NCI-H2081 treated with DMSO at 0.1 percent for 48 hours (cell line): Measurements from ENCODE around the gene CDH4.

ENCODE experiments used
- DNase-seq: peaks from one replicate; lab custom pipeline; 2025; lab: John Stamatoyannopoulos, UW

The CDH4 gene

DNA sequence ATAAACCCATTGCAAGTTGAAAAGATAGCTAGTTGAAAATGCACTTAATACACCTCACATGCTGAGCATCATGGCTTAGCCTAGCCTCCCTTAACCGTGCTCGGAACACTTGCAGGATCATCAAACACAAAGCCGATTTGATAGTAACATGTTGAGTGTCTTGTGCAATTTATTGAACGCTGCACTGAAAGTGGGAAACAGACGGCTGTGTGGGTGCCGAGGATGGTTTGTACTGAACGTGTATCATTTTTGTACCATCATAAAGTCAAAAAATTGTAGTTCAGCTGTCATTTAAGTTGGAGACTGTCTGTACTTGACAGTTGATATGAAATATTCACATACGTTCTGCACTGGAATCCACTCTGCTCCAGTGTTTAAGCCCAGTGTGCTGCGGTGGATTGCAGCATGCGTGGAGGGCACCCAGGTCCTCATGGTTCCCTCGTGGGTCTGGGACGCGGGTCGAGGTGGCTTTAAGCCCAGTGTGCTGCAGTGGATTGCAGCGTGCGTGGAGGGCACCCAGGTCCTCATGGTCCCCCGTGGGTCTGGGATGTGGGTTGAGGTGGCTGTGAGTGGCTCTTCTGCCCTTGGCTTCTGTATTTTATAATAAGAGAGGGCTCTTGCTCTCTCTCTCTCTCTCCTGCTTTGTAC lies 77.0 kb downstream of the CDH4 start:
- no peak for DNase-seq

DNA sequence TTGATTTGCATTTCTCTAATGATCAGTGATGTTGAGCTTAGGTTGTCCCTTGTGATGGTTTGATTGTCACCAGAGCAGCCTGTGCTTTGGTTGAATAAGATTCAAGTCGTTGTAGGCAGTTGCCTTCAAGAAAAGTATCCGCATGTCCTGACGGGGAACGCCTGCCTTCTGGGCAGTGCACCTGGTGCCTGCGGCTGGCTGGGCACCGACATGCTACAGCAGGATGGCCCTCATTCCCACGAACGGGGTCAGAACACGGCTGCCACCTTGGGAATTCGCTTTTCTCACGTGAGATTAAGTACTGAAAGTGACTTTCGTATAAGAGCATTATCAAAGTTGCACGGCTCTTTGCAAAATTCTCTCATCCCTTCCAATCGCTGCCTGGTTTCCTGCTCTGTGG lies 78.4 kb downstream of the CDH4 start:
- no peak for DNase-seq

DNA sequence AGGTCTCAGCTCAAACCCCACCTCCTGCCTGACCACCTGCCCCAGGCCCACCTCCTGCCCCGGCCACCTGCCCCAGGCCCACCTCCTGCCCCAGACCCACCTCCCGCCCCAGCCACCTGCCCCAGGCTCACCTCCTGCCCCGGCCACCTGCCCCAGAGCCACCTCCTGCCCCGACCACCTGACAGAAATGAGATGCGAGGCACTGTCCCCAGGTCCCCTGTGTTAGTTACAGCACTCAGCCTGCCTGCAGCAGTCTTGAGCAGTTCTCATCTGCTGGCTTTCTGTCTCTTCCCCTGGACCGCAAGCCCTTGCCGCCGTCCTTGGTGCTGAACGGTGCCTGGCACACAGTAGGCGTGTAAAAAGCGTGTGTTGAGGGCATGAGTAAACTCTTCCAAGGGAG lies 79.5 kb downstream of the CDH4 start:
- no peak for DNase-seq

DNA sequence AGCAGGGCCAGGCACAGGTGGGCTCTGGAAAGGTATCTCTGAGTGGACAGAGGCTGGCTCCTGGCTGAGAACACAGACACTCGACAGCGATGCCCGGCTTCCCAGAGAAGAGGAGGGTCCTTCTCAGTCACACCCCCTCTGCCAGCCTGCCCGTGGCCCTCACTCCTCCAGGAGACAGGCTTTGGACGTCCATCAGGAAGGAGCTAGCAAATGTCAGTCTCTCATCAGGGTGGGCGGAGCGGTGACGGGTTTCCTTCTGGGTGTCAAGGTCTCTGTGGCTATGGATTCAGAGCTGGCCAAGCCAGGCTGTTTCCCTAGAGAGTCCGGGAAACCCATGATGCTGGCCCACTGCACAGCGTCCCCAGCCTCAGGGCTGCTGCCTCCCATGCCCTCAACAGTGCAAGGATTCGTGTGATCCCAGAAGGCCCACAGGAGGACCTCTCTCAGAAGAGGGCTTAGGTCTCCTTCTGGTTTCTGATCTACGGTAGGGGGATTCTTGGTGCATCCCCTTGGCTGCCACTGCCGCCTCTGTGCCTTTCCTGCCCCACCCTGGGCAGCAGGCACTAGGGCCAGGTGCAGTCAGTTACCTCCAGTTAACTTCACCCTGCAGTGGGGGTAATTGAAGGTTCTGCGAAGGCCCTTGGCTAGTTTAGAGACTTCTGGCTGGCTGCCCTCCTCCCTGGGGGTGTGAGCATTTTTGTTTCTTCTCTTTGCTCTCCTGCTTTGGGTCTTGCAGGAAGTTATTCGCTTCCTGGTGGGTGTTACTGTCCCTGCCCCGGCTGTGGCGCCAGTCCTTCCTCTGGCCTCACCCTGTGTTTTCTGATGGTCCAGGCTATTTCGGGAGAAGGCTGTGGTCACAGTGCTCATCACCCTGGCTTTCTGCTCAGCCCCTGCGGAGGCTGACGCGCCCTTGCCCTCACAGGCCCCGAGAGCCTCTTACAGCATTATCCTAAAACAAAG lies 80.2 kb downstream of the CDH4 start:
- no peak for DNase-seq

DNA sequence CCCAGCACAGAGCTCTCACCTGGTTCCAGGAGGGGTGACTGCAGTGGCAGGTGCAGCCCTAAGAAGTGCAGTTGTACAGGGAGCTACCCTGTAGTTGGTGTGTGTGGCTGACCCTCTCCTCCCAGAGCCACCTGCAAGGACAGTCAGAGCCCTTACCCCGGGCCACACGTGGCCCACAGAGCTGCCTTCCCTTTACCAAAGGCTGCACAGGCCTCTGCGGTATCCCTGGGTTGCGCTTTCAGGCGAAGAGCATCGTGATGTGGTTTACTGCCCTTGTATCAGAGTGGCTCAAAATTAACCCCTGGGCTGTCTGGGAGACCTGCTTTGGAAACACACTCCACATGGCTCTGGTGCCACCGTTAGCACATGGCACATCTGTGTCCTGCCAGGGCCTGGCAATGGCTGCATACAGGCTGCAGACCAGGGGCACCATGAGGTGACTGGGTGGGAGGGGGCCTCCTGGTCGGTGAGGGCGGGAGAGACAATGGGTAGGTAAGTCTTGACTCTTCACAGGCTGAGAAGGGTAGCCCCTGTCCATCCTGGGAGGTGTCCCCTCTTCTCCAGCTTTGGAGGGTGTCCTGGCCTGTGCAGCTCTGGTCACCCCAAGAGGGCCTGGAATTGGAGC lies 81.5 kb downstream of the CDH4 start:
- DNase-seq = no peak

DNA sequence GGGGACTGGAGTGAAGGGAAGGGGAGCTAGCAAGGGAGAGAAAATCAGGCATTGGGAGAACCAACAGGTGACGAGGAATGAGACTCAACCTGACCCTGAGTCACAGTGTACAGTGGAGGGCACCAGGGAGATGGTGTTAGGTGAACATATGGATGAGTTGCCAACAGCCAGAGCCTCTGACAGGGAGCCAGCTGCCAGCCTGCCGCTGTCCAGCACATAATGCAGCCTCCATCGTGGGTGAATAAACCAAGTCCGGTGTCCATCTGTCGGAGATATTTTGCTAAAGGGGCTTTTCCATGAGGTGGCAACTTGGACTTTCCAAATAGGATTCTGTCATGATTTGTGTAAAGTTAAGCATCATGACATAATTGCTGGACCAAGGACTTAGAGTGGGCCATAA lies 88.1 kb downstream of the CDH4 start:
- DNase-seq = no peak

DNA sequence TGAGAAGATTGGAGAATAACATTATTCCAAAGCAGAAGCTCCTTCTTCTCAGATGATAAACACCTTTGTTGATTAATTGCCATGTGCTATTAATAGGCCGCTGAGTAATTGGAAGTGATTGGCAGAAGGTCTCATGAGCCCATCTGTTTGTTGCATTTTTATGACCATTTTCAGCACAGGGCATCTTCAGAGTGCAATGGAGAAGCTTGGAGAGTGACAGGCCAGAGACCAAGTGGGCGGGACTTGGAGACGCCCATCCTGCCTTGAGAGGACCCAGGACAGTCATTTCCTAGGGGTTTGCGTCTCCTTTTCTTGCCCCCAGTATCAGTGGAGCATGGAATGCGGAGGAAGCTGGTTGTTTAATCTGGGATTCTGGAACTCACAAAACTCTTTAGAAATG lies 89.5 kb downstream of the CDH4 start:
- no peak for DNase-seq

DNA sequence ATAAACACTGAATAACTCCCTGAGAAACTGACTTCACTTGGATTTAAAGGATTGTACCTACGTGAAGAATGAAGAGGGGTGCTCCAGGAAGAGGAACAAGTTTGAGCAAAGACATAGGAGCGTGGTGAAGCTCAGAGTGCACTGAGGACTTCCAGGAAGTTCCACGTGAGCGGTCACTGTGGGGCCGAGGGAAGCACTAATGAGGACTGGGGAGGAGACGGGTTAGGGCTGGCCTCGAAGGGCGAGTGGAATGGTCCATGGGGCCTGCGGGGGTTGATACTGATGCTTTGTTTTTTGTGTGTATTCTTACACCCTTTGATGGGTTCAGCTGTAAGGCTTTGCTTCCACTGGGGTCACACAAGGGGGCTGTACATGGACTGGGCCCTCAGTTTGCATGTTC lies 91.9 kb downstream of the CDH4 start:
- no peak for DNase-seq

DNA sequence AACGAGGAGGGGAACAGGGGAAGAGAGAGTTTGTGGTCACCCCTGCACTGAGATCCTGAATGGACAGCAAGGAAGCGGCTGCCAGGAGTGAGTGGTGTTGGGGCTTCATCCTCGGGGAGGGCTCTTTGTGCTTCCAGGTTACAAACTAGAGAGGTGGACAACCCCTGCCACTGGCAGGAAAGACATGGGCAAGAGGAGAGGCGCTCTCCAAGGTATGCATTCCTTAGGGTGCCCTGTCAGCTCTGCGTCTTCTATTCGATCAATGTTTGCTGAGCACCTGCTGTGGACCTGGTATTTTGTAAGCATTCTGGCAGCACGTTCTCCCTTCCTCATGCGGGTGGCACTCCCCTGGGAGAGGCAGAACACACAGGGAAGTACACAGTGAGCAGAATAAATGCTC lies 93.6 kb downstream of the CDH4 start:
- DNase-seq = no peak

DNA sequence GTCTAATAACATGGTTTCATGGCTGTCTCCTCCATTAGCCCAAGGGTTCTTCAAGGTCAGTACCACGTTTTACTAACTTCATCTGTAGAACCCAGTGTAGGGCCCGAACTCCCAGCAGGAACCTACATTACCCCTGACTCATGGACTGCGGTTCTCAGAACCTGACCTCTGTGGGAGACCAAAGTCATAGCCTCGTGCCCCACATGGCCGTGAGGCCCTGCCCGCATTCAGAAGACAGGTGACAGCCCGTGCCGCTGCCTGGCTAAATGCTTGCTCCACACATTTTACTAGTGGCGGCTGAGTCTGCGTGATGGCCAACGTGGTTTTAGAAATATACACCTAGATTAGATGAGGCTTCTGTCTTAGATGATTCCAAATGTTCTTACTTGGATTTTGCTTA lies 94.9 kb downstream of the CDH4 start:
- DNase-seq = no peak

DNA sequence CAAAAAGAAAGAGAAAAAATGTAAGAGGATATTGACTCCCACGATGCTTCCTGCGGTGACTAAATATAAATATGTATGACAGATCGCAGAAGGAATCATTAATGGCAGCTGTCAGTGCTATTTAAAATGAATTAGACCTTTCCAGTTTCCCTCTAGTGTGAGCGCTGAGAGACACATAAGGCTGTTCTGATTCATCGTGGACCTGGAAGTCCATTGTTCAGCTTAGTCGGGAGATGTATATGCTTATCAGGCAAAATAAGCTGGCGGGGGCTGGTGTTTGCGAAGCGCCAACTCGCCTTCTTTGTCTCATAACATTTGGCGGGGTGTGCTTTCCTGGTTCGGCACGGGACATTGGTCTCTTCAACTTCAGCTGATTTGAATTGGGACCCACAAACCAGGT lies 95.4 kb downstream of the CDH4 start:
- no peak for DNase-seq

DNA sequence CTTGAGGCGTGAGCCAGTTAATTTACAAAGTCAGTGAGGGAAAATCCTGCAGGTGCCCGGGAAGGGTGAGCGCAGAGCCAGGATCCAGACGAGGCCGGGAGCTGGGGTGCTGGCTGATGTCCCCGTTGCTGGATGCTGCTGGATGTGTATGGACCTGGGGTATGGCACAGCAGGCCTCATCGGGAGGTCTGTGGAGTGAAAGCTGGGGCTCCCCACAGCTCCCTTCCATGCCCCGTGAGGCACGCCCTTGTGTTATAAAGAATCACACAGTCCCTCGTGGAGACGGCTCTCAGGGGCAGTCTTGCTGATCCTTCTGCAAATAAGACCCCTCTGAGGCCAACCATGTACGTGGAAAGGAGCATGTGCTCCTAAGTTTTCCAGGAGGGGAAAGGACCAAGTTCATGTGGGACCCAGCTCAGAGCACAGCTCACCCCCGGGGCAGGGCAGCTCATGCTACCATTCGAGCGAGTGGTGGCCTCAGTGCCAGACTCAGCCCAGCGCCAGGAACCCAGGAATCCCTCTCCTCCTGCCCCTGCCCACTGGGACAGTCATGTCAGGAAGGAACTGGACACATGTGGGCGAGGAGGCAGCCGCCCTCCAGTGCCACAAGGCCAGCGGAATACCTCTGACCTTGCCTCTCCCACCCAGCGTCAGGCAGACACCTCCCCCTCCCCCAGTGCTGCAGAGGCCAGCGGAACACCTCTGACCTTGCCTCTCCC lies 97.5 kb downstream of the CDH4 start:
- DNase-seq = no peak

DNA sequence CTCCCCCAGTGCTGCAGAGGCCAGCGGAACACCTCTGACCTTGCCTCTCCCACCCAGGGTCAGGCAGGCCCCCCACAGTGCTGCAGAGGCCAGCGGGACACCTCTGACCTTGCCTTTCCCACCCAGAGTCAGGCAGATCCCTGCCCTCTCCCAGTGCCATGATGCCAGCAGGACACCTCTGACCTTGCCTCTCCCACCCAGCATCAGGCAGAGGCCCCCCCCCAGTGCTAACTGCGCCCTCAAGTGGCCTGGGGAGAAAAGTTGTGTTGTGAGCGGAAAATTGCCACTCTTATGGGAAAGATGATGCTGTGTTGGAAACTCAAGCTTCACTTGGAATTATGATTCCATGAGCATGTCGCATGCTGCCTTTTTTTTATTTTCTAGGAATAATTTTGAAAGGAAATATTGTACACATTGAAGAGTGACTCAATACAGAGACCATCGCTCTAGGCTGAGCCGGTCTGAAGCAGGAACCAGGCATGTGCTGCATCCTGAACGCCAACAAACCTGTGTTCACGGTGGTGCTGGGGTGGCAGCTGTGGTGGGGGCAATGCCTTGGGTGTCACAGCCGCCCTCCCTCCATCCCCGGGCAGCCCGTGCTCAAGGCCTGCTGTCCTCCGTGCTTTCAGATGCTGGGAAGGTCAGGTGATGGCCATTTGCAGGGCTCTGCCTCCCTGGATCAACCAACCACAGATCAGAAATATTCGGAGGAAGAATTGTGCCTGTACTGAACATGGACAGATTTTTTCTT lies 98.6 kb downstream of the CDH4 start:
- no peak for DNase-seq

DNA sequence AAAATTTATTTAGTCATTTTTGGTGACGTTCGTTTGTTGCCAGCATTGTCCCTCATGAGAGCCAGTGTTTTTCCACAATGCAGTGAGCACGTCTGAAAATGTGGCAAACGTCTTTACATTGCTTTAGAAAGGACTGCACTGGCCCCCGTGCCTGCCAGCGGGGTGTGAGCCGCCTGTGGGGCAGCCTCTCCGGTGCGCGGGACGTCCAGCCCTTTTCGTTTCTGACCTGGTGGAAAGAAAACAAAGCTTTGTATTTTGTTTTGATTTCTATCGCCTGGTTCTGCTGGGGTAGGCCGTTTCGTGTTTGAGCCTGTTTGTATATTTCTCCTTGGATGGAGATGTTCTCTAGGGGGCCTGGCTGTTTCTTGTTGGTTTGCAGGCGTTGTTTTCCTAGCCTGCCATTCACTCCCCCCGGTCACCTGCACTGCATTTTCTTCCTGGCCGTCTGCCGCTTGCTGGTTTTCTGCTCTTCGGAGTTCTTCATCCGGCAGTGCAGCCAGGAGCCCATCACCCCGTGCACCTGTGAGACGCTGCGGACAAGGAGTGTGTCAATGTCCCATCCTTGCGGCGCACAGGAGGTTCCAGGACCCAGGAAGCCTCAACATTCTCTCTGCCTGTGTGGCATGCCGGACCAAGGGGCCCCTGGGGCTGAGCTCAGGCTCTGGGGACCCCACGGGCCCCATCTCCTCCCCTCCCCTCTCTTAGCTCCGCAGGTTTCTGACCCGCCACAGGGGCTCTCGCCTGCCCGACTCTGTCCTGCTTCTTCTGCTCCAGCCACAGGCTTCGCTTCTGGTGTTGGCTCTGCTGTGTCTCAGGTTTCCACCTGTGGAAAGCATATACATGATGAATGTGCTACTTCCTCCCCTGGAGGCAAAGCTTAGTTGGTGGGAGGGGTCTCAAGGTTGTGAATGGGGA lies 100.5 kb downstream of the CDH4 start:
- no peak for DNase-seq

DNA sequence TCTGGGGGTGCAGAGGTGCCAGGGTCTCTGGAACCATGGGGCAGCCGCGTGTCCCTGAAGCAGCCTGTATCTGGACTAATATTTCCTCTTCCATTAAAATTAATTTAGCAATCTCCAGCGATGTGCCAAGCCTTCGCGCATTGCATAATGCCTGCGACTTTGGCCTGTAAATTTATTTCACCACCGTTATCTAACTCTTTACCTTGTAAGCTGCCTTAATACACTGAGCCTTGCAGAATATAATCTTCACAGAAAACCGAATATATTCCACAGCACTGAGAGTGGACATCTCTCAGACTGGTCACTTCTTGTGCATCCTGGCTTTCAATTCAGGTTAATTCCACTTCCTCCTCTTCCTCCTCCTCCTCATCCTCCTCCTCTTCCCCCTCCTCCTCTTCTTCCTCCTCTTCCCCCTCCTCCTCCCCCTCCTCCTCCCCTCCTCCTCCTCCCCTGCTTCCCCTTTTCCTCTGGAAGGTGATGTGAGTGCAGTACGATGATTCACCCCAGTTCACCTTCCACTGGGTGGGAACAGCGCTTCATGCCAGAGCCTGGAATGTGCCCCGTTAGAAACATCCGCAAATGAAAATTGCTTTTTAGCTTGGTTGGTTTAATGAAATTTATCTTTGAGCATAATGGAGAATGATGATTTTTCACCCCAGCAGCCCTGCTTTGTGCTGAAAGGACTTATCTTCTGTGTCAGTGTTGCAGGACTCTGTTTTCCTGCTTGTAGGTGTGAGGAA lies 101.4 kb downstream of the CDH4 start:
- DNase-seq = no peak

DNA sequence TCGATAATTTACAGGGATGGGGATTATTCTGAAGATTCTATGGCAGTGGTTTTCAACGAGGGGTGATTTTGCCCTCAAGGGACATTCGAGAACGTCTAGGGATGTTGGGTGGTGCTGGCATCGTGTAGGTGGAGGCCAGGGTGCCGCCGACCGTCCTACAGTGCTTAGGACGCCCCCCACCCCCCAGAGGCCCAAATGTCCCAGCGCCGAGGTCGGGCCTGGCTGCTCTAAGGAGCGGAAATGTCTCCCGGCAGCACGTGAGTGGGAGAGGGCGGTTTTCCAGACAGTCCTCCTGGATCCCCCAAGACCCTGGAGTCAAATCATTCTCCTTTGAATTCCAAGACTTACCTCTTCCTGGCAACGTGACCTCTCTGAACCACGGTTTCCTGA lies 101.9 kb downstream of the CDH4 start:
- no peak for DNase-seq

DNA sequence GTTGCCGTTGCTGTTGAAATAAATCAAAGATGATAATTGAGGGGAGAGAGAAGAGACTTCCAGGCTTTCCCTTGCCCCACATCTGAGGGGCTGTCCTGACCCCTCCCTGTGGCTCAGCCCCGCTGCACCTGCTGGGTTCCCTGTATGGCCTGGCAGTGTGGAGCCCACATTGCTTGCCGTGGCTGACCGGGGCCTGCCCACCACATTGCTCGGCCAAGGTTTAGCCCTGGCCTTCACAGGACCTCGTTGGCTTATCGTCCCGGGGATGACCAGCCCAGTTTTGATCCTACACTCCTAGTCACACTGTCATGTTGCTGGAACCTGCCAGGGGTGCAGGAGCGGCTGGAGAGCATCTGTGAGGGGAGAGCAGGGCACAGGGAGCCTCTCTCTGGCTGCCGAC lies 102.4 kb downstream of the CDH4 start:
- DNase-seq = no peak

DNA sequence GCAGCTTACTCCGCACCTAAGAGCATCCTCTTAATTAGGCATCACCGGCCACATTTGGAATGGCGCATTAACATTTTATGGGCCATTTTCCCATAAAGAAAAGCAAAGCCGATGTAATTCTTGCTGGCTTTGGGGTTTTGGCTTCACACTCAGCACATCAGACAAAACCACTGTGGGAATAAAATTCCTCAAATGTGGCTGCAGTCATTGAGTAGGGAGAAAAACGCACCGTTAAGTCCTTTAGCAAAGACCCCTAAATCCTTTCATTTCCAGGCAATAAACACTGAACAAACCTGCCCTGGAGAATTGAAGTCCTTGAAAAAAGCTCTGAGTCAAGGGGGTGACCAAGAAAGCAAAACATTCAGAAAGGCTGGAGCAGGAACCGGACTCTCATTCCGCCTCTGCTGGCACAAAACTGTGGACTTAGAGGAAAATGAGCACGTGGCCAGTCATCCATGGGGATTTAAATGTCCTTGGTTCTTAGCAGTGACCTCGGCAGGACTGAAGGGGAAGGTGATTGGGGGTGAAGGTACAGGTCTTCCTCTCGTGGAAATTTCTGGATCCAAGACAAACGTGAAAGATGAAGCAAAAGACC lies 102.9 kb downstream of the CDH4 start:
- DNase-seq = no peak

DNA sequence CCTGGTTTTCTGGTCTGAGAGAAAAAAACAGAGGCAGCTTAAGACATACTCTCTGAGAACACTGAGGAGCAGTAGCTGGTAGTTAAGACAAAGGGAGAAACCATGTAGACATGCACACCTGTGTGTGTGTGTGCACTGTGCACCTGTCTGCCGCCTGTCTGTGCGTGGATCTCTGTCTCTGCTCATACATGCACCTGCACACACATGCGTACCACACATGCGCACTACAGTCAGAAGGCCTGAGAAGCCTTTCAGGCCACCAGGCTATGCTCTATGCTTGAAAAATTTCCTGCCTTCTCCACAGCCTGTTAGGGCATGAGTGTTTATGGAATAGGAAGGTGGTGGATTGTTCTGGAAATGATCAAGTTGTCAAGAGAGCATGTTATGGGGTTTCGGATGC lies 103.5 kb downstream of the CDH4 start:
- no peak for DNase-seq

DNA sequence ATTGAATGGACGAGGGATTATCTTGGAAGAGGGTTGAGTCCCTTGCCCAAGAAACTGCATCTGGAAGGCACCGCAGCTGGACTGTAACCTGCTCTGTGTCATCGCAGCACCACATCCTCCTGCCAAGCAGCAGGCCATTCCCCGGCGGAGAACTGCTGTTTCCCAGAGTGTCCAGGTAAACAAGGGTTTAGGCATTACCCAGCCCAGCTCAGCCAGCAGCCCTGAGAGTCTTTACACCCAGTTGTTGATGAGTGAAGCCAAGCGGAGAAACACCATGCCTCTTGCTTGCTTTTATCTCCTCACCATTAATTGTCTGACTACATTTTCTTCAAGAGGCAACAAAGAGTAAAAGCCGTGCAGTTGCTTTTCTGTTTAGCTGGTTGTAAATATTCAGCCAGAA lies 104.1 kb downstream of the CDH4 start:
- no peak for DNase-seq
